ENCODE measurements around the gene PCDH9. TPM values are rescaled to one million over a fixed set of nuclear protein-coding genes. Genes with fewer than 3 reads are reported as not detected.

PCDH9 gene
- total and polyA plus RNA-seq, 12 donors = 2.9 to 32.0 (median 15.4) TPM

DNA sequence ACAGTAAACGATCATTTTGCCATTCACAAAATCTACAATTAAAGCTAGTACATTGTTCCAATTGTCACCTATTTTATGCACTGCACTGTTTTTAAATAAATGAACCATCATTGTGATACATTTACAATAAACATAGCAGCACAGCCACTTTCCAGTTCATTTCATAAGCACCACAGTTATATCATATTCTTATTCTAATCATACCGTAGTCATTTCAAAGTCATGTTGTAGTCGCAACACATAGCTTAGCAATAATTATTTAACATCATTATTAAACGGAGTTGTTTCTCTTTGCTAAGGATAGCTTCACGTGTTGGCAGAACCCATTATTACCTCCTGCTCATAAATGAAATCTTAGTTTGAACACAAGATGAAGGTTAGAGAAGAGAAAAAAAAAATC is 2.2 kb upstream of the PCDH9 start:
- no peak for ATAC-seq
- no peak for DNase-seq
- Histone ChIP-seq H3K9me3 (no peaks in the 10 kb centered on the region), H3K4me1 (peaks cover 0 to 30% (median 7%) of the 10 kb centered on the region in 9 donors), H3K27ac (peak overlapping the region in 9 of 10 donors; percentile 13 to 98 (median 94)), H3K4me3 (peak overlapping the region in 8 of 10 donors; percentile 2 to 86 (median 82)), H3K27me3 (peaks cover 0 to 47% (median 0%) of the 10 kb centered on the region in 7 donors), H3K36me3 (no peaks in the 10 kb centered on the region)
- TF ChIP-seq, protein P1, sequence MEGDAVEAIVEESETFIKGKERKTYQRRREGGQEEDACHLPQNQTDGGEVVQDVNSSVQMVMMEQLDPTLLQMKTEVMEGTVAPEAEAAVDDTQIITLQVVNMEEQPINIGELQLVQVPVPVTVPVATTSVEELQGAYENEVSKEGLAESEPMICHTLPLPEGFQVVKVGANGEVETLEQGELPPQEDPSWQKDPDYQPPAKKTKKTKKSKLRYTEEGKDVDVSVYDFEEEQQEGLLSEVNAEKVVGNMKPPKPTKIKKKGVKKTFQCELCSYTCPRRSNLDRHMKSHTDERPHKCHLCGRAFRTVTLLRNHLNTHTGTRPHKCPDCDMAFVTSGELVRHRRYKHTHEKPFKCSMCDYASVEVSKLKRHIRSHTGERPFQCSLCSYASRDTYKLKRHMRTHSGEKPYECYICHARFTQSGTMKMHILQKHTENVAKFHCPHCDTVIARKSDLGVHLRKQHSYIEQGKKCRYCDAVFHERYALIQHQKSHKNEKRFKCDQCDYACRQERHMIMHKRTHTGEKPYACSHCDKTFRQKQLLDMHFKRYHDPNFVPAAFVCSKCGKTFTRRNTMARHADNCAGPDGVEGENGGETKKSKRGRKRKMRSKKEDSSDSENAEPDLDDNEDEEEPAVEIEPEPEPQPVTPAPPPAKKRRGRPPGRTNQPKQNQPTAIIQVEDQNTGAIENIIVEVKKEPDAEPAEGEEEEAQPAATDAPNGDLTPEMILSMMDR (IDR thresholded peaks at IDR 0.05) = no peak
- WGBS, 2 donors = 67 to 85% methylated on average over 5 of the region's 5 CpGs
- intact Hi-C loops (cut with DNase I) = loop anchor here in 4 of 10 donors (5.0 to 10.0 kb wide), 5 partner anchors 95 to 1290 kb away; no protein-coding TSS in a partner anchor

DNA sequence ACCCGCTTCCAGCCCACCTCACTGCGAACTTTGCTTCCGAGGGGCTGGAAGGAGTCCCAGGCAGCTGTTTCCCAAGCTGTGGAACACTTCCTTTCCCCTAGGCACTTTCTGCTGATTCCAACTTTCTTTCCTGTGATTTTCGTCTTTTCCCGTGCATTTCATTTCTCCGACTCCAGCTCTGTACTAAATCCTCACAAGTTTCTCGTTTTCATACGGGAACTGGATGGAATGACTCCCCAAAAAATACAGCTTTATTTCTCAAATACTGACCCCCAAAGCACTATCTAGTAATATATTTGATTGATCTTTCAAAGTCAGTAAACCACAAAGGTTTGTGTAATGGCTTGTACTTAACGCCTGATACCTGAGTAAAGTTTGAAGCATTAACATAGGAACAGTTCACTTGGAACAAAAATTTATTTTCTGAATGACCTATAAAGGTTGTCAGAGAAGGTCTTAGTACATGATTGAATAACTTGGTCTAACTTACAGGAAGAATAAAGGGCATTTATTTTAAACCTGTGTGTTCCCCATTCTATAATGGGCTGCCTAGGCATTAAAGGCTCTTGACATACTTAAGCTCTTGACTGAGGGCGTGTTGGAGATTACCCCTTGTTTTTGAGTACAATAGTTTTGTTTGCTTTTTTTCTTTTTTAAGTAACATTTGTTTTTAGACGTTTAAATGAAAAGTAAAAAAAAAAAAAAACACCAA is 1.3 kb upstream of the PCDH9 start:
- peaks cover 0 to 38% (median 10%) of the 10 kb centered on the region in 9 donors for H3K4me1 ChIP-seq
- DNase-seq = no peak
- H3K36me3 ChIP-seq = no peaks in the 10 kb centered on the region
- H3K4me3 ChIP-seq = peak overlapping the region; percentile 52 to 88 (median 82)
- H3K27me3 ChIP-seq = peaks cover 0 to 47% (median 0%) of the 10 kb centered on the region in 7 donors
- TF ChIP-seq, protein P1 (IDR thresholded peaks at IDR 0.05) = no peak
- no peaks in the 10 kb centered on the region for H3K9me3 ChIP-seq
- WGBS, 2 donors = 2 to 6% methylated on average over 11 of the region's 11 CpGs
- peak overlapping the region; percentile 88 to 98 (median 94) for H3K27ac ChIP-seq
- ATAC-seq = no peak
- intact Hi-C loops (cut with DNase I) = loop anchor here in 4 of 10 donors (5.0 to 10.0 kb wide), 5 partner anchors 94 to 1289 kb away; no protein-coding TSS in a partner anchor

DNA sequence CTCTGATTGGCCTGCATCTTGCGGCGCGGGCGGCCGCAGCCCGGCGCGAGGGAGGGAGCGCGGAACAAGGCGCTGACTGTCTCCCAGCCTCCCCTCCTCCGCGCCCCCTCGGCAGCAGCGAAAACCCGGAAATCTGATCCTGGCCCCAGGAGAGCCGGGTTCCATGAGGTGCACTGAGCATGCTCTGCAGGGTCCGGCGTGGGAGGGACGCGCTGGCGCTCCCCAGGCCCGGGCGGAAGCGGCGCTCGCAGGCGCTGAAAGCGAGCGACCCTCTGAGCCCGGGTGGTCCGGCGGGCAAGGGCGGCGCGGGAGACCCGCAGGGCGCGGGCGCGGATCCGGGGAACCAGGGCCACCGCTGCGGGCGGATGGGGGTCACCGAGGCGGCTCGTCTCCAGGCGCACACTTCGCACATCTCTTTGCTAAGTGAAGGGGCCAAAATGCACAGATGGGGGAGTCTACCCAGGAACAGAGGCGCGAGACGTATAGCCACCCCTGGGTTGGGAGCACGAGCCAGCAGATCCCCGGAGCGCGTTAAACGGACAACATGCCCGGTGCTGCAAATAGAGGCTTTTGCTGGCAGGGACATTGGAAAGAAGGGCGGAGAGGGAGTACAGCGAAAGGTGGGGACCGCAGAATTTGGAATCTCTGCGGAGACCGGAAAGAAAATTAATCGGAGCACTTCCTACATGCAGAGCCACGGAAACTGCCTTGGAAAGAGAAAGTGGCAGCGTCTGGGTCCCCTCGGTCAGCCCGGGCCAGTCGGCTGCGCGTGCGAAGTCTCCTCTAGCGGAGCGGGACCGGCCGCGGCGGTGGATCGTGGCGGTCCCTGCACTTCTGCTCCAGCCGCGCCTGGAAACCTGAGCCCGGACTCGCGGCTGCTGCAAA is 510 bp upstream of the PCDH9 start:
- intact Hi-C loops (cut with DNase I) = loop anchor here in 4 of 10 donors (5.0 to 10.0 kb wide), 5 partner anchors 93 to 1288 kb away; no protein-coding TSS in a partner anchor

More for the DNA sequence above, 510 bp upstream of the PCDH9 start:
- peak overlapping the region; percentile 88 to 98 (median 94) for H3K27ac ChIP-seq
- peak overlapping the region; percentile 52 to 88 (median 82) for H3K4me3 ChIP-seq
- H3K9me3 ChIP-seq = no peaks in the 10 kb centered on the region
- peaks cover 0 to 47% (median 0%) of the 10 kb centered on the region in 7 donors for H3K27me3 ChIP-seq
- ATAC-seq (peak; percentile 96 to 99 (median 98)), DNase-seq (peak; percentile 95 to 96)
- H3K36me3 ChIP-seq = no peaks in the 10 kb centered on the region
- WGBS, 2 donors = 0 to 1% methylated on average over 86 of the region's 86 CpGs
- H3K4me1 ChIP-seq = peaks cover 0 to 46% (median 10%) of the 10 kb centered on the region in 9 donors
- TF ChIP-seq, protein P1 (IDR thresholded peaks at IDR 0.05) = peak in 1 of 9 donors; percentile 4
